NB4 (cell line): Measurements from ENCODE around the gene CYLD.

Experiments
- CTCF ChIP-seq: IDR thresholded peaks from one replicate; pipeline ENCODE4 v1.5.1; 2012; ENCODE audit warnings: low read depth, low read length
- MYC ChIP-seq: IDR thresholded peaks from 2 replicates; pipeline ENCODE4 v1.6.1; 2011; ENCODE audit warnings: low read depth, low read length

- TF ChIP-seq CTCF, result no peak
- TF ChIP-seq MYC, result no peak
Measured at GRCh38 chr16:50802961-50803360, 61.1 kb downstream of the CYLD start.
